ENCODE measurements around the gene TMEM81. TPM values are rescaled to one million over a fixed set of nuclear protein-coding genes. Genes with fewer than 3 reads are reported as not detected.
A peak's percentile ranks its signal among the peaks of the same experiment; 100 is the strongest.

The TMEM81 gene
- total RNA-seq, 1 donor from 2014 or later = 3.4 TPM

GRCh38 chr1:205058853-205059252 lies 25.4 kb downstream of the TMEM81 start:
- DNase-seq = no peak

GRCh38 chr1:205057808-205058575 lies 26.3 kb downstream of the TMEM81 start:
- DNase-seq = no peak

- DNase-seq = no peak
These were observed 27.2 kb downstream of the TMEM81 start for GRCh38 chr1:205056956-205057568.

- no peak for DNase-seq
These were observed 28.1 kb downstream of the TMEM81 start for GRCh38 chr1:205056188-205056611.

GRCh38 chr1:205054013-205054412 lies 30.2 kb downstream of the TMEM81 start:
- no peak for DNase-seq

GRCh38 chr1:205053296-205053695 lies 31.0 kb downstream of the TMEM81 start:
- DNase-seq = no peak

GRCh38 chr1:205052690-205053089 lies 31.6 kb downstream of the TMEM81 start:
- no peak for DNase-seq

GRCh38 chr1:205049479-205049878 lies 34.8 kb downstream of the TMEM81 start:
- DNase-seq = peak; percentile 50

GRCh38 chr1:205048382-205048781 lies 35.9 kb downstream of the TMEM81 start:
- peak; percentile 84 for DNase-seq

GRCh38 chr1:205047764-205048231 lies 36.5 kb downstream of the TMEM81 start:
- DNase-seq = no peak

- DNase-seq = peak; percentile 37
These were observed 37.4 kb downstream of the TMEM81 start for GRCh38 chr1:205046870-205047269.

- DNase-seq = peak; percentile 37
These were observed 39.1 kb downstream of the TMEM81 start for GRCh38 chr1:205045146-205045545.

- no peak for DNase-seq
These were observed 39.5 kb downstream of the TMEM81 start for GRCh38 chr1:205044741-205045140.

GRCh38 chr1:205043866-205044265 lies 40.4 kb downstream of the TMEM81 start:
- no peak for DNase-seq

- peak; percentile 91 for DNase-seq
These were observed 41.1 kb downstream of the TMEM81 start, which contains the start of gene CNTN2 for GRCh38 chr1:205042911-205043806. CNTN2 (plus strand) TSS chr1:205043212; CDS start chr1:205053186, 9,974 bp downstream.

GRCh38 chr1:205041998-205042910 lies 42.0 kb downstream of the TMEM81 start:
- DNase-seq = peak; percentile 54

- no peak for DNase-seq
These were observed 43.1 kb downstream of the TMEM81 start for GRCh38 chr1:205041001-205041715.

- no peak for DNase-seq
These were observed 46.0 kb downstream of the TMEM81 start for GRCh38 chr1:205038132-205038786.

GRCh38 chr1:205037539-205037938 lies 46.7 kb downstream of the TMEM81 start:
- no peak for DNase-seq
